Measurements from ENCODE around the gene DPY19L3. TPM values are rescaled to one million over a fixed set of nuclear protein-coding genes. Genes with fewer than 3 reads are reported as not detected.

DPY19L3 gene
- 26.7 and 30.6 TPM in 2 replicates for polyA plus RNA-seq
- polyA minus RNA-seq: 41.9 and 44.1 TPM in 2 replicates

- H3K4me2 ChIP-seq (ENCODE audit: low read length): peak within 1 kb of the TSS; percentile 67
- peak within 1 kb of the TSS; percentile 94 for H3K9ac ChIP-seq (ENCODE audit: low read length)
- no peaks in the 10 kb centered on the region for H3F3A ChIP-seq (ENCODE audit: insufficient read depth, low read length, poor library complexity, severe bottlenecking)
- peak within 1 kb of the TSS; percentile 83 for H3K27ac ChIP-seq (ENCODE audit: low read length)
- peak within 1 kb of the TSS; percentile 94 for H3K4me3 ChIP-seq (ENCODE audit: low read length)
- no peaks in the 10 kb centered on the region for H3K9me3 ChIP-seq (ENCODE audit: low read length)
- peak; percentile 27 for TF ChIP-seq SMC3 (conservative IDR thresholded peaks at IDR 0.05; ENCODE audit: poor library complexity)
- peak; percentile 63 for TF ChIP-seq REST (IDR thresholded peaks at IDR 0.05; ENCODE audit: borderline replicate concordance)
- peak; percentile 97 for TF ChIP-seq POLR2AphosphoS5 (IDR thresholded peaks at IDR 0.05)
- TF ChIP-seq CTCF (IDR thresholded peaks at IDR 0.05; ENCODE audit: poor library complexity, severe bottlenecking): no peak
- peak; percentile 77 for TF ChIP-seq TAF1 (IDR thresholded peaks at IDR 0.05; ENCODE audit: low read depth)
- TF ChIP-seq EP300 (conservative IDR thresholded peaks at IDR 0.05; ENCODE audit: poor library complexity, severe bottlenecking): peak; percentile 17
- TF ChIP-seq MXI1 (conservative IDR thresholded peaks at IDR 0.05; ENCODE audit: poor library complexity, severe bottlenecking): peak; percentile 78
- TF ChIP-seq EZH2 (IDR thresholded peaks at IDR 0.05; ENCODE audit: borderline replicate concordance, insufficient read depth, low read length, poor library complexity, severe bottlenecking): no peak
- H3K79me2 ChIP-seq (replicated peaks; ENCODE audit: insufficient read depth, low read length): peaks cover 10% of the 10 kb centered on the region
- peaks cover 5% of the 10 kb centered on the region for H3K36me3 ChIP-seq (ENCODE audit: insufficient read depth, low read length)
- no peaks in the 10 kb centered on the region for H3K9me2 ChIP-seq (ENCODE audit: insufficient read depth, low read length)
- H2AFZ ChIP-seq (ENCODE audit: low read depth, low read length): peak within 1 kb of the TSS; percentile 89
- H3K27me3 ChIP-seq (ENCODE audit: insufficient read depth, low read depth, low read length): no peaks in the 10 kb centered on the region
- no peaks in the 10 kb centered on the region for H4K20me1 ChIP-seq (ENCODE audit: insufficient read depth)
These were observed at the start of gene DPY19L3 for GRCh38 chr19:32405431-32406160. TSS of gene DPY19L3 (plus strand) at chr19:32405770. CDS start at chr19:32408254, 2,484 bp downstream.

- Histone ChIP-seq H4K20me1 (ENCODE audit: insufficient read depth) (no peaks in the 10 kb centered on the region), H3K27ac (ENCODE audit: low read length) (no peak overlapping the region), H3K9me2 (ENCODE audit: insufficient read depth, low read length) (no peaks in the 10 kb centered on the region), H3K79me2 (replicated peaks; ENCODE audit: insufficient read depth, low read length) (no peaks in the 10 kb centered on the region), H2AFZ (ENCODE audit: low read depth, low read length) (no peak overlapping the region), H3K36me3 (ENCODE audit: insufficient read depth, low read length) (peaks cover 17% of the 10 kb centered on the region), H3F3A (ENCODE audit: insufficient read depth, low read length, poor library complexity, severe bottlenecking) (no peaks in the 10 kb centered on the region), H3K27me3 (ENCODE audit: insufficient read depth, low read depth, low read length) (no peaks in the 10 kb centered on the region), H3K9me3 (ENCODE audit: low read length) (no peaks in the 10 kb centered on the region), H3K9ac (ENCODE audit: low read length) (no peak overlapping the region), H3K4me3 (ENCODE audit: low read length) (no peak overlapping the region), H3K4me2 (ENCODE audit: low read length) (no peak overlapping the region)
- no peak for TF ChIP-seq POLR2AphosphoS5 (IDR thresholded peaks at IDR 0.05)
- peak; percentile 55 for TF ChIP-seq RAD21 (conservative IDR thresholded peaks at IDR 0.05)
- TF ChIP-seq TAF1 (IDR thresholded peaks at IDR 0.05; ENCODE audit: low read depth): no peak
- peak; percentile 59 for TF ChIP-seq CTCF (IDR thresholded peaks at IDR 0.05; ENCODE audit: poor library complexity, severe bottlenecking)
- TF ChIP-seq EZH2 (IDR thresholded peaks at IDR 0.05; ENCODE audit: borderline replicate concordance, insufficient read depth, low read length, poor library complexity, severe bottlenecking): no peak
- TF ChIP-seq SMC3 (conservative IDR thresholded peaks at IDR 0.05; ENCODE audit: poor library complexity): peak; percentile 68
- TF ChIP-seq EP300 (conservative IDR thresholded peaks at IDR 0.05; ENCODE audit: poor library complexity, severe bottlenecking): no peak
- no peak for TF ChIP-seq MXI1 (conservative IDR thresholded peaks at IDR 0.05; ENCODE audit: poor library complexity, severe bottlenecking)
- no peak for TF ChIP-seq REST (IDR thresholded peaks at IDR 0.05; ENCODE audit: borderline replicate concordance)
These were observed 47.9 kb upstream of the DPY19L3 start for GRCh38 chr19:32357720-32358119.

Measured in neural cell (in vitro differentiated cells).